HCT116 (cell line): ENCODE measurements around the gene SNAP47. TPM values are rescaled to one million over a fixed set of nuclear protein-coding genes. Genes with fewer than 3 reads are reported as not detected.

Source experiments
- ATAC-seq: fragments of 200-7000 bp; cut with Tn5 transposase; 2 replicates; pipeline ENCODE4 v1.9.1; 2020; ENCODE audit warnings: mild to moderate bottlenecking, moderate library complexity
- BruUV-seq: library from RNA; stranded (reverse); fragments of 400-500 nt; replicated peaks from 2 replicates; lab custom pipeline; 2021; lab: Mats Ljungman, UMichigan
- CTCF ChIA-PET: fragments of 300-600 bp; sonication (Branson Sonifier 250); formaldehyde crosslinking; loops from one replicate; lab custom pipeline; 2021; ENCODE audit warnings: antibody characterized with exemption; lab: Charles Lee
- POLR2A ChIA-PET: fragments of 300-600, 350-600 bp; sonication (Branson Sonifier 250); formaldehyde crosslinking; loops from one replicate; lab custom pipeline; 2021; ENCODE audit warnings: antibody characterized with exemption; lab: Charles Lee
- RAD21 ChIA-PET, 2 experiments: fragments of 300-600 bp; sonication (Branson Sonifier 250); formaldehyde crosslinking; loops; one replicate each; lab custom pipeline; 2023; ENCODE audit warnings: low total read pairs in 2 of 2; ENCODE audit not compliant: uncharacterized antibody in 2 of 2, unreplicated experiment in 2 of 2, low non-redundant PET in 1 of 2; lab: Charles Lee
- DNase-seq: peaks from one replicate; pipeline ENCODE4 v3.0.0-alpha.2; 2010; ENCODE audit warnings: low read depth, low spot score
- H2AFZ ChIP-seq: fragments of 200-600 bp; shearing (Covaris generic), sonication (generic); 2 replicates; pipeline ENCODE4 v1.6.1; 2017; ENCODE audit warnings: low read depth, mixed run types, mixed read lengths, antibody characterized with exemption, low read length; ENCODE audit not compliant: poor library complexity, severe bottlenecking
- H3K27ac ChIP-seq: 2 replicates; pipeline ENCODE4 v1.5.1; 2012; ENCODE audit warnings: low read depth, low read length
- H3K27me3 ChIP-seq: fragments of 200-600 bp; sonication (generic); 2 replicates; pipeline ENCODE4 v1.6.1; 2016; ENCODE audit warnings: mixed run types, low read length, mixed read lengths; ENCODE audit not compliant: insufficient read depth
- H3K36me3 ChIP-seq, 2 experiments: fragments of 200-500 bp in 1 of 2; fragments of 200-600 bp in 1 of 2; sonication (Bioruptor generic) in 1 of 2; sonication (generic) in 1 of 2; 2 replicates each; pipeline versions ENCODE4 v1.5.1 to v1.6.1; 2014 to 2016; ENCODE audit warnings: low read length in 2 of 2, inconsistent platforms in 1 of 2, mixed read lengths in 1 of 2, mixed run types in 1 of 2; ENCODE audit not compliant: insufficient read depth in 2 of 2, control insufficient read depth in 1 of 2
- H3K4me1 ChIP-seq, 2 experiments: fragments of 200-600 bp in 1 of 2; sonication (generic) in 1 of 2; 2 replicates each; pipeline versions ENCODE4 v1.5.1 to v1.6.1; 2012 to 2017; ENCODE audit warnings: low read length in 2 of 2, inconsistent platforms in 1 of 2, mild to moderate bottlenecking in 1 of 2, mixed read lengths in 1 of 2, mixed run types in 1 of 2, moderate library complexity in 1 of 2; ENCODE audit not compliant: insufficient read depth in 2 of 2, control insufficient read depth in 1 of 2
- H3K4me2 ChIP-seq: fragments of 200-600 bp; sonication (generic); 2 replicates; pipeline ENCODE4 v1.6.1; 2017; ENCODE audit warnings: mixed run types, low read length, mixed read lengths
- H3K4me3 ChIP-seq, 2 experiments: fragments of 200-600 bp in 1 of 2; sonication (generic) in 1 of 2; replicated peaks in 1 of 2; 2 replicates each; pipeline ENCODE4 v1.5.1; 2011 to 2016; ENCODE audit warnings: low read length in 2 of 2, control low read depth in 1 of 2, low read depth in 1 of 2, mild to moderate bottlenecking in 1 of 2, mixed read lengths in 1 of 2, mixed run types in 1 of 2
- H3K79me2 ChIP-seq: fragments of 200-600 bp; sonication (generic); 2 replicates; pipeline ENCODE4 v1.6.1; 2017; ENCODE audit warnings: mild to moderate bottlenecking, mixed run types, low read length, moderate library complexity, mixed read lengths; ENCODE audit not compliant: insufficient read depth
- H3K9ac ChIP-seq: fragments of 200-600 bp; sonication (generic); 2 replicates; pipeline ENCODE4 v1.6.1; 2016; ENCODE audit warnings: low read length, mixed read lengths
- H3K9me2 ChIP-seq: fragments of 200-600 bp; sonication (generic), shearing (Covaris generic); 2 replicates; pipeline ENCODE4 v1.6.1; 2017; ENCODE audit warnings: mixed run types, mild to moderate bottlenecking, moderate library complexity; ENCODE audit not compliant: insufficient read depth
- H3K9me3 ChIP-seq, 2 experiments: fragments of 200-500 bp in 1 of 2; fragments of 200-600 bp in 1 of 2; sonication (Bioruptor generic) in 1 of 2; sonication (generic) in 1 of 2; 2 replicates each; pipeline ENCODE4 v1.6.1; 2014 to 2017; ENCODE audit warnings: low read length in 2 of 2, mixed read lengths in 2 of 2, inconsistent platforms in 1 of 2, low read depth in 1 of 2, mild to moderate bottlenecking in 1 of 2, mixed run types in 1 of 2, moderate library complexity in 1 of 2; ENCODE audit not compliant: control insufficient read depth in 1 of 2, insufficient read depth in 1 of 2
- H4K20me1 ChIP-seq: fragments of 200-600 bp; sonication (generic), shearing (Covaris generic); 2 replicates; pipeline ENCODE4 v1.6.1; 2017; ENCODE audit warnings: mixed run types, mild to moderate bottlenecking, moderate library complexity; ENCODE audit not compliant: insufficient read depth
- CEBPB ChIP-seq: IDR thresholded peaks from 2 replicates; pipeline ENCODE4 v1.6.1; 2012; ENCODE audit warnings: low read depth
- EGR1 ChIP-seq: IDR thresholded peaks from 2 replicates; pipeline ENCODE4 v1.6.1; 2012; ENCODE audit warnings: low read depth
- ELF1 ChIP-seq: IDR thresholded peaks from 2 replicates; pipeline ENCODE4 v1.6.1; 2012; ENCODE audit warnings: low read depth, borderline replicate concordance
- EZH2 ChIP-seq: fragments of 200-600 bp; sonication (generic); IDR thresholded peaks from 2 replicates; pipeline ENCODE4 v1.6.1; 2017; ENCODE audit warnings: antibody characterized with exemption, mixed run types
- FOSL1 ChIP-seq: IDR thresholded peaks from 2 replicates; pipeline ENCODE4 v1.6.1; 2012; ENCODE audit warnings: low read depth
- POLR2AphosphoS5 ChIP-seq: IDR thresholded peaks from 2 replicates; pipeline ENCODE4 v1.6.1; 2011; ENCODE audit warnings: mild to moderate bottlenecking, low read depth, low read length, moderate library complexity
- RAD21 ChIP-seq: IDR thresholded peaks from 2 replicates; pipeline ENCODE4 v1.6.1; 2012; ENCODE audit warnings: low read depth, mild to moderate bottlenecking
- SIN3A ChIP-seq: IDR thresholded peaks from 2 replicates; pipeline ENCODE4 v1.6.1; 2012; ENCODE audit warnings: low read depth
- SRF ChIP-seq: IDR thresholded peaks from 2 replicates; pipeline ENCODE4 v1.6.1; 2012; ENCODE audit warnings: low read depth
- YY1 ChIP-seq: IDR thresholded peaks from 2 replicates; pipeline ENCODE4 v1.6.1; 2011; ENCODE audit warnings: low read length, low read depth, moderate library complexity, mild to moderate bottlenecking; ENCODE audit not compliant: insufficient replicate concordance; ENCODE audit errors: extremely low read depth
- ZNF274 ChIP-seq: fragments of 200-500 bp; sonication (Bioruptor generic); IDR thresholded peaks from 2 replicates; pipeline ENCODE4 v1.6.1; 2014; ENCODE audit warnings: mild to moderate bottlenecking, low read depth, low read length, inconsistent platforms
- intact Hi-C: fragments of 100-400 bp; cut with micrococcal nuclease; formaldehyde crosslinking; loops from 2 replicates; pipeline ENCODE4 v1.10.0; 2022
- total RNA-seq: library from RNA; stranded (reverse); gene quantifications from one replicate; pipeline ENCODE4 v1.2.1, GENCODE V29; 2021; ENCODE audit not compliant: unreplicated experiment

SNAP47 gene
- total RNA-seq, 1 experiment from 2014 or later = 37.9 TPM

DNA sequence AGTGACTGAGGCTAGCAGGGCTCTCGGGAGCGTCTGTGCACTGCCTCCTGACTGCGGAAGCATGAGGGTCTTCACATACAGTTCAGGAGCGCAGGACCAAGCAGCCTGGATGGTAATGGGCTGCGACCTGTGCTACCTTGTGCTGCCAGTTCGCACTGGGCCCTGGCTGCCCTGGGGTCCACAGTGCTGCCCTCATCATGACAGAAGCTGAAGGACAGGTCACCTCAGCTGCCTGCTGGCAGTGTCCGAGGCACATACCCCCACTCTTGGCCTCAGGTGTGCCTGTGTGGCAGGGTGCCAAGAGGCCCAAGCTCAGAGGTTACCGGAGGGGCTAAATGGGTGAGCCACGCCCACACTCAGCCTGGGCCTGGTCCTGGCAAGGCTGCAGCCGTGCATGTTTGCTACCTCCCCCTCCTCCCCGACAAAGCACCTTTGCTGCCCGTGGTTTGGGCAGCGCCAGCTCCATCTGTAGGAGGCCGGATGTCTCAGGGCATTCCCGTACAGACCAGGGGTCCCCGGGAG is 4.5 kb upstream of the SNAP47 start:
- no TSS peak for BruUV-seq
- ChIA-PET POLR2A (no interaction called here), CTCF (interaction anchor here (1.3 kb wide), 1 partner anchor 249 kb away, joined by 4 read pairs; no protein-coding TSS in a partner anchor)

DNA sequence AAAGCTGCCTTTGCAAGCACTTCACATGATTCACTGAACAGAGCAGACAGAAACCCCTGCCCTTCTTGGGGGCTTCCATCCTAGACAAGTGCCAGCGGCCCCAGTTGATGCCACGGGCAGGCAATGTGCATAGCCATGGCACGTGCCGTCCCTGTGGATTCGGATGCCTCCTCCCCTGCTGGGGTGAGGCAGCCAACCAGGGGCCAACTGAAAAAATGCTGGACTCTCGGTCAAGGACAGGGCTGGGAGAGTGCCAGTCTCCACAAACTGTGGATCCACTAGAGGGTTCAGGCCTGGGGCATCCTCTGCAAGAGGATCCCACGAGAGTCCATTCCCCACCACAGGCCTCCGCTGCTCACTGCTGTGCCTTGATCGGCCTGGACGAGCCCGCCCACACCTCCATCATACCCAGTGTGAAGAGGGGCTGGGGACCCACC is 4.0 kb upstream of the SNAP47 start:
- Histone ChIP-seq H4K20me1 (no peaks in the 10 kb centered on the region), H3K9ac (no peak overlapping the region), H3K27me3 (no peaks in the 10 kb centered on the region), H3K4me3 (no peak overlapping the region), H3K36me3 (peaks cover 3 to 16% of the 10 kb centered on the region in 2 experiments; a peak in 3 of 4 replicates), H3K9me2 (no peaks in the 10 kb centered on the region), H3K4me2 (no peak overlapping the region), H3K27ac (no peak overlapping the region), H3K9me3 (no peaks in the 10 kb centered on the region), H3K79me2 (peaks cover 37% of the 10 kb centered on the region), H2AFZ (no peak overlapping the region), H3K4me1 (peaks cover 13 to 46% of the 10 kb centered on the region in 2 experiments)
- CTCF ChIA-PET = interaction anchor here (1.3 kb wide), 1 partner anchor 249 kb away, joined by 4 read pairs; no protein-coding TSS in a partner anchor
- ATAC-seq (no peak), DNase-seq (no peak)
- RAD21 ChIA-PET = no interaction called here
- POLR2A ChIA-PET = no interaction called here
- TF ChIP-seq POLR2AphosphoS5 (no peak), ZNF274 (no peak), SIN3A (no peak), YY1 (no peak), SRF (no peak), CEBPB (no peak)
- intact Hi-C loops = no loop called here
- BruUV-seq = no TSS peak

More for the DNA sequence above, 4.5 kb upstream of the SNAP47 start:
- H3K36me3 ChIP-seq = peaks cover 3 to 16% of the 10 kb centered on the region in 2 experiments; a peak in 3 of 4 replicates
- H3K4me2 ChIP-seq = no peak overlapping the region
- H3K4me3 ChIP-seq = no peak overlapping the region
- intact Hi-C loops = no loop called here
- ATAC-seq = no peak
- H3K9me2 ChIP-seq = no peaks in the 10 kb centered on the region
- no peak for DNase-seq
- RAD21 ChIA-PET = no interaction called here
- no peaks in the 10 kb centered on the region for H4K20me1 ChIP-seq
- H3K79me2 ChIP-seq = peaks cover 31% of the 10 kb centered on the region
- H3K9ac ChIP-seq = no peak overlapping the region
- H2AFZ ChIP-seq = no peak overlapping the region
- TF ChIP-seq EZH2 (no peak), FOSL1 (no peak), ELF1 (no peak), POLR2AphosphoS5 (peak; percentile 6; the same call in 1 of the 2 replicates), EGR1 (no peak), RAD21 (no peak), ZNF274 (no peak)
- no peaks in the 10 kb centered on the region for H3K27me3 ChIP-seq
- peaks cover 11 to 42% of the 10 kb centered on the region in 2 experiments for H3K4me1 ChIP-seq
- H3K27ac ChIP-seq = peak overlapping the region; percentile 15; the same call in 1 of the 2 replicates
- H3K9me3 ChIP-seq = no peaks in the 10 kb centered on the region
